Muscle of arm (tissue), 12 donors: Measurements from ENCODE around the gene SLC5A3. TPM values are rescaled to one million over a fixed set of nuclear protein-coding genes. Genes with fewer than 3 reads are reported as not detected.
A peak's percentile ranks its signal among the peaks of the same experiment; 100 is the strongest.

Source experiments
- DNase-seq: peaks from one replicate; pipeline ENCODE4 v3.0.0-alpha.2; 2013
- polyA plus RNA-seq, 12 donors: library from polyadenylated mRNA; unstranded; fragments of 120-200 nt; gene quantifications; one replicate each; pipeline ENCODE4 v1.2.1, GENCODE V29; 2013; ENCODE audit not compliant: insufficient read length in 12 of 12

SLC5A3 gene
- polyA plus RNA-seq, 12 donors = 3.9 to 8.7 (median 6.1) TPM; not detected in 1

DNA sequence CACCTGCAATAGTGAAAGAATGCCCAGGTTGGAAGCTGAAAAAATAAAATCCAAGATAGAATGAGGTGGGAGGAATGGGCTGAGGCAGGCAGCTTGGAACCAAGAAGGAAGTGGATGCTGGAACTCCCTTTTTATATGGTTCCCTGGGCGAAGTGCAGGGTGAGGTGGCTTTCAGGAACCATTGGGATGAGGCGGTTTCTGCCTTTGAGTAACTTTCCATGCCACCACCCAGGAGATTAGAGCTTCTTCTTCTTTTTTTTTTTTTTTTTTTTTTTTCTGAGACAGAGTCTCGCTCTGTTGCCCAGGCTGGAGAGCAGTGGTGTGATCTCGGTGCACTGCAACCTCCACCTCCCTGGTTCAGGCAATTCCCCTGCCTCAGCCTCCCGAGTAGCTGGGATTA lies 17.8 kb upstream of the SLC5A3 start:
- no peak for DNase-seq

DNA sequence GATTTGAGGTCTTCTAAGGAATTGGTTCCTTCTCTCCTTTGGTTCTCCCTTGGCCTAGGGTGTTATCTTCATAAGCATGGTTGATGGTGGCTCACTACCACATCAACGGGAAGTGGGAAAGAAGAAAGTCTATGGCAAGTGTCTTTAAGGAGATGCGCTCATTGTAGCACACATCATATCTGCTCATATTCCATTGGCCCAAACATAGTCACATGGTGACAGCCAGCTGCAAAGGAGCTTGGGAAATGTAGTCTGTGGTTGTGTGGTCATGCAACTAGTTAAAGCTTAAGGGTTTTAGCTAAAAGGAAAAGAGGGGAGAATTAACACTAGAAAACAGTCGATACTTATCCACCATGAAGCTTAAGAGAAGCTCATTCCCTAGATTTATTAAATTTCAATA lies 11.4 kb upstream of the SLC5A3 start:
- DNase-seq = no peak

GRCh38 chr21:34065027-34065426 lies 8.4 kb upstream of the SLC5A3 start:
- DNase-seq = no peak

GRCh38 chr21:34071683-34072082 lies 1.7 kb upstream of the SLC5A3 start:
- no peak for DNase-seq

DNA sequence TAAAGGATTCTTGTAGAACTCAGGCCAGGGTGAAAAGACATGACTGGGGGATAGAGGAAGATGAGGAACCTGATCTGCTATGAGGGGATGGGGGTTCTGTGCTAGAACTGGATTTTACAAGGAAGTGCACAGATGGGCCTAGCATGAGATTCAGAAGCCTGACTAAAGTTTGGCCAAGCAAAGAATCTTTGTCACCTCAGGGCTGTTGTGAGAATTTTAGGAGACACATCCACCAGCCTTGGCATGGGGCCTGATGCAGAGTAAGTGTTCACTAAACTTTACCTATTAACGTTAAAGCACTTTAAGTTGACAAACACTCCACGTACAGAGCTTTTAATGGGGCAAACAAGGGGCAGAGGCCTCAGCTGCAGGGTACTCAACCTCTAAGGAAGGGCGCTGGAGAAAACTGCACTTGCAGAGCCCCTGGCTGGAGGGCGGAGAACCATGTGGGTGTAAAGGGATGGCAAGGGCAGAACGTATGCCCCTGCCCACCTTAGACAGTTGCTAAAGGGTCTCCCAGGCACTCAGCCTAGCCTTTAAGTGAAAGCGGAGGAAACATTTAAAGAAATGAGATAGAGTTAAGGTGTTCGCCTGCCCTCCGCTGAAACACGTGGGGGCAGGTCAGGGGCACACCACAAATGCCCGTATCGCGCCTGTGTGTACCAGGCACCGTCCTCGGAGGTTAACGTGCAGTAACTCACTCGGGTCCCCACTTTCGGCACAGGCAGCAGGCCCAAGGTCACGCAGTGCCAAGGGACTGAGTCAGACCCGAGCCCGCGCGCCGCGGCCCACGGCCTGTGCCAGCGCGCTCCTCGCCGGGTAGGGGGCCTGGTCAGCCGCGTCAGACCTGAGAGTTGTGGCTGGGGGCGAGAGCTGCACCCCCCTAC lies 990 bp upstream of the SLC5A3 start:
- peak; percentile 8 for DNase-seq

GRCh38 chr21:34073749-34074282 lies 438 bp downstream of the SLC5A3 start:
- peak; percentile 25 for DNase-seq

GRCh38 chr21:34074283-34075090 lies 1.1 kb downstream of the SLC5A3 start:
- peak; percentile 12 for DNase-seq

GRCh38 chr21:34075091-34075425 lies 1.7 kb downstream of the SLC5A3 start:
- DNase-seq = no peak

DNA sequence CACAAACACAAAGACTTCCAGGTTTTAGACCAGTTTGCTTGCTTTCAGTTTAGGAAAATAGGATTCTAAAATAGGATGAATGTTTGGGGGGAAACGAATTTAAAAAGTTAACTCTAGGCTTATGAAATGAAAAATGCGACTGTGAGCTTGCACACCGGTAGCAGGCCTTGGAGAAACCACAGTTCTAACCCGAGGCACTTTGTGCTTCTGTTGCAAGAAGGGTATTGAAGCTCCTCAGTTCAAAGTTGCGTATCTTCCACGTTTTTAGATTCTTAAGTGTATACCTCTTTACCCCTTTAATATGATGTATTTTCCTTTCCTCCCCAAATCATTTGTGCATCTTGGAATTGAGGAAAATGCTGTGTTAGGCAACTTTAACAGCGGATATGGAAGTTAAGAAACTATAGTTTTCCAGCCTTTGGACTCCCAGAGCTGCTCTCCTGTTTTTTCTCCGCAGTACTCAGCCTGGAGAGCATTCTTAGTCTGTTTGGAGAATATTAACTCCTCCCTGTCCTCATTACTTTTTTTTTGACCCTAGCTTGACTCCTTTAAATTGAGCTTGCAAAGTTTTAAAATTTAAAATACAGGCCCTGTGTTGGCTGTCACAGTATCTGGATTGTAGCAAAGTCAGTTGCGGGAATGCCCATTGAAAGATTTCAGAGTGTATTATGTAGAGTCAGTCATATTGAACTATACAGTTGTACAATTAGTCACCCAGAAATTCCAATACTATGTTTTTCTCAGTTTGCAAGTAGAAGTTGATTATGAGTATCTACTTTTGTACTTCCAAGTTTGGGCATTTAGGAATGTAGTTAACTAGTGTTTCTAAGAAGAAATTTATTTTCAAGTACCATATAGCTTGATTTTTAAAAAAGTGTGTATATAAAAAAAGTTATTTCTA lies 2.6 kb downstream of the SLC5A3 start:
- DNase-seq = no peak

GRCh38 chr21:34076835-34077234 lies 3.5 kb downstream of the SLC5A3 start:
- no peak for DNase-seq

- DNase-seq = no peak
Measured at GRCh38 chr21:34077888-34078287, 4.5 kb downstream of the SLC5A3 start.

GRCh38 chr21:34078915-34079314 lies 5.5 kb downstream of the SLC5A3 start:
- no peak for DNase-seq

DNA sequence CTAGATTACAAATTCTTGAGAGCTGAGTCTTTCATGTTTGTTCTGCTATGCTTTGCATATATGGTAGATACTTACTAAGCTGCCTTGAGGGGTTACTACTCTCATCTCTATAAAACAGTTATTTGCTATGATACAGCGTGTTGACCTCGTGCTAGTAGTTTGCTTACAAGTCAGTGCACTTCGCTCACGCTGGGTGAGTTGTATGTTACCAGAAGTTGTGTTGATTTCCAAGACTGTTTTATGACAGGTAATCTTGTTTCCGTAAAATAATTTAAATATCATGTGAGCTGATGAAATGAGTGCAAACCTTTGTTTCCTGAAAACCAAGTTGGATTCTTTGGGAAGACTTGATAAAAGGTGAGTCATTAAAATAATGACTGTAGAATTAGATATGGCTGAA lies 7.3 kb downstream of the SLC5A3 start:
- no peak for DNase-seq

GRCh38 chr21:34082769-34083168 lies 9.4 kb downstream of the SLC5A3 start:
- no peak for DNase-seq

DNA sequence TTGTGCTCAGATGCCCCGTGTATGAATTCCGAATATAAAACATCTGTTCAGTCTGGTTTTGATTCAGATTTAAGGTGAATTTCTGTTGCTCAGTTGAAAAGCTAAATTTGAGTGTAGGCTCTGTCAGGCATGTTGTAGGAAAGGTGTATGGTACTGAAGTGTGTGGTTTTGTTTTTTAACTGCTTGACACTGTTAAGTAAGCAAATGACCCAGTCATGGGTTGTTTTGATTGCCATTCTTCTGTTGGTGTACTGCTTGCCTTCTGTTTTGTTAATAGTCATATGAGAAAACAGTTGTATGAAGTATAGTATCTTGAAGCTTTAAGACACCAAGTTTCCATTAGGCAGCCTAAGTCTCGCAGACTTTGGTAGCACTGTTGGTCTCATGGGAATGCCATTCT lies 10.0 kb downstream of the SLC5A3 start:
- DNase-seq = no peak

DNA sequence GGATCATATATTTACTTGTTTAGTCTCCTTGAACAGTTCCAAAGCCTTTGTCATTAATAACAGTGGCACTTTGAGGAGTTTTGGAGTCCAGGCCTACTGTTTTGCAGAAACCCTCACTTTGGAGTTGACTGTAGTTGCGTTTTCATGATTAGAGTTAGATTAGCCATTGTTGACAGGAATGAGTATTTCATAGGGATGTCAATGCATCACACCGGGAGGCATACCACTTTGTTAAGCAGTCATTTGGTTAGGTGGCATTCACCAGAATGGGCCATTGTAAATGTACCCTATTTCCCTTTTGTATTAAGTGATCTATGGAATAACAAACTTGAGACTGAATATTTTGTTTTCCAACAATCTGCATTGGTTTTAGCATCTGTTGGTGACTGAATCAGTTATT lies 11.8 kb downstream of the SLC5A3 start:
- DNase-seq = no peak

GRCh38 chr21:34086887-34087306 lies 13.5 kb downstream of the SLC5A3 start:
- no peak for DNase-seq

- no peak for DNase-seq
Measured at GRCh38 chr21:34088752-34089151, 15.4 kb downstream of the SLC5A3 start.

DNA sequence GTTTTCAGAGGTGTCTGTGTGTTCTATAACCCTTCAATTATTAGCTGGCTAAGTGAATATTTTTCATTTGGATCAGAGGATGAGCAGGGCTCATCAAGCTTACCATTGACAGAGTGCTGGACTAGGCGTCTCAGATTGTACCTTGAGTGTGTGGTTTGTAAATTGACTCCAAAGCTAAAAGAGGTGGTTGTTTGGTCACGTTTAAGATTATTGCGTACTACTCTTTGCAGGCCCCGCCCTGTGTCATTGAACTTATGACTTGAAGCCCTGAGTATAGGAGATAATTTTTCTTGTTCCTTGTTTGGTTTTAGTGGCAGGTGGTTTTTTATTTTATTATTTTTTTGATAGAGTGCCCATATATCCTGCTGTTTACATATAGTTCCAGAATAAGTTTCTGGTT lies 17.7 kb downstream of the SLC5A3 start:
- no peak for DNase-seq

GRCh38 chr21:34091607-34092006 lies 18.2 kb downstream of the SLC5A3 start:
- DNase-seq = no peak

DNA sequence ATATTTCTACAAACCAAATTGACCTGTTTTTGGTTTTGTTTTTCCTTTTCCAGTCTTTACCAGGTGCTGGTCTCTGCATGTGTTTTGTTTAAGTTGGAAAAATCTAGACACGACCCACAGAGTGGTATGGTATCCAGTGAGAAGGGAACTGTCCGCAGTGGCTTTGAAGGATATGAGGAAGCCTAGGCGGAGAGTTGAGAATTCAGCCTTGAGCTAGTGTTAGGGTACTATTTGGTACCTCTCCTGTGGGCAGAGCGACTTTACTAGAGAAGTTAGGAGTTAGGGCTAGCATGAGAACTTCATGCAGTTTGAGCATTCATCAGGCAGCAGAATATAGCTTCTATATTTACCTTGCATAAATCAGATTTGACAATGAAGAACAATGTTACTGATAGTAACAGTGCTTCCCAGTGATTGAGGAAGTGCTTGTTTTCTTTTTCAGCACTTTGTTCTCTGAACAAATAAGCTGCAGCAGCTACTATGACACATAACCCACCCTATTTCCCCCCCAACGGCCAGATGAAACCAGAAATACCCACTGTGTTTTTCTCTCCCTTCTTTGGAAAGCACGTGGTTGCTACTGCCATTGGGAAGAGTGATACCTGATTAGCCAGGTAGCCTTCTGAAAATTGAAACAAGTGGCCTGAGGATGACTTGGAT lies 19.0 kb downstream of the SLC5A3 start:
- no peak for DNase-seq
